WTC11 (cell line): ENCODE results near the gene FBXO24. TPM values are rescaled to one million over a fixed set of nuclear protein-coding genes. Genes with fewer than 3 reads are reported as not detected.
A peak's percentile ranks its signal among the peaks of the same experiment; 100 is the strongest.

ENCODE experiments used
- ATF1 ChIP-seq: sonication (generic); formaldehyde crosslinking; IDR thresholded peaks from 2 replicates; pipeline ENCODE4 v1.8.1; 2023; ENCODE audit warnings: mild to moderate bottlenecking, moderate library complexity, missing genetic modification reagents
- ELF4 ChIP-seq: sonication (generic); formaldehyde crosslinking; IDR thresholded peaks from 2 replicates; pipeline ENCODE4 v1.8.1; 2022; ENCODE audit warnings: low read depth, mild to moderate bottlenecking, moderate library complexity, missing genetic modification reagents
- FOXK1 ChIP-seq: sonication (generic); formaldehyde crosslinking; IDR thresholded peaks from 2 replicates; pipeline ENCODE4 v1.8.0; 2022; ENCODE audit warnings: mild to moderate bottlenecking, moderate library complexity, missing genetic modification reagents
- GABPB1 ChIP-seq: sonication (generic); formaldehyde crosslinking; IDR thresholded peaks from 2 replicates; pipeline ENCODE4 v1.8.1; 2023; ENCODE audit warnings: mild to moderate bottlenecking, missing genetic modification reagents
- JUN ChIP-seq: sonication (generic); formaldehyde crosslinking; IDR thresholded peaks from 2 replicates; pipeline ENCODE4 v1.8.0; 2023; ENCODE audit warnings: mild to moderate bottlenecking, missing genetic modification reagents
- MXD4 ChIP-seq: fragments of 250-450 bp; sonication (Bioruptor Pico); IDR thresholded peaks from 2 replicates; pipeline ENCODE4 v1.8.0; 2021; ENCODE audit warnings: mild to moderate bottlenecking, moderate library complexity, borderline replicate concordance
- NFE2L1 ChIP-seq: sonication (generic); formaldehyde crosslinking; IDR thresholded peaks from 2 replicates; pipeline ENCODE4 v1.8.1; 2023; ENCODE audit warnings: missing genetic modification reagents
- NR1H2 ChIP-seq: sonication (generic); formaldehyde crosslinking; IDR thresholded peaks from 2 replicates; pipeline ENCODE4 v1.9.0; 2021; ENCODE audit warnings: mild to moderate bottlenecking, moderate library complexity, missing genetic modification reagents
- OVOL2 ChIP-seq: fragments of 250-450 bp; sonication (Bioruptor Pico); IDR thresholded peaks from 2 replicates; pipeline ENCODE4 v1.9.0; 2021; ENCODE audit warnings: mild to moderate bottlenecking, borderline replicate concordance
- SMAD3 ChIP-seq: sonication (generic); formaldehyde crosslinking; IDR thresholded peaks from 2 replicates; pipeline ENCODE4 v1.8.0; 2022; ENCODE audit warnings: missing genetic modification reagents, mild to moderate bottlenecking, borderline replicate concordance
- TCF7 ChIP-seq: sonication (generic); formaldehyde crosslinking; IDR thresholded peaks from 2 replicates; pipeline ENCODE4 v1.8.0; 2022; ENCODE audit warnings: mild to moderate bottlenecking, low read depth, missing genetic modification reagents, moderate library complexity
- ZBTB21 ChIP-seq: sonication (generic); formaldehyde crosslinking; IDR thresholded peaks from 2 replicates; pipeline ENCODE4 v1.8.1; 2023; ENCODE audit warnings: mild to moderate bottlenecking, missing genetic modification reagents, borderline replicate concordance
- ZNF232 ChIP-seq: sonication (generic); formaldehyde crosslinking; IDR thresholded peaks from 2 replicates; pipeline ENCODE4 v1.8.0; 2022; ENCODE audit warnings: mild to moderate bottlenecking, missing genetic modification reagents
- ZNF317 ChIP-seq: sonication (generic); formaldehyde crosslinking; IDR thresholded peaks from 2 replicates; pipeline ENCODE4 v1.8.1; 2023; ENCODE audit warnings: low read depth, mild to moderate bottlenecking, moderate library complexity, missing genetic modification reagents, borderline replicate concordance
- ZNF416 ChIP-seq: fragments of 250-450 bp; sonication (Bioruptor Pico); IDR thresholded peaks from 2 replicates; pipeline ENCODE4 v1.9.0; 2021; ENCODE audit warnings: mild to moderate bottlenecking, inconsistent platforms
- ZNF423 ChIP-seq: fragments of 250-450 bp; sonication (Bioruptor Pico); IDR thresholded peaks from 2 replicates; pipeline ENCODE4 v2.1.2; 2022; ENCODE audit warnings: mild to moderate bottlenecking, moderate library complexity
- total RNA-seq: library from RNA; stranded (reverse); gene quantifications from 3 replicates; pipeline ENCODE4 v1.2.3, GENCODE V29; 2021
- TF ChIP-seq, protein P1 (sequence below): fragments of 250-450 bp; sonication (Bioruptor Pico); conservative IDR thresholded peaks from 2 replicates; pipeline ENCODE4 v1.9.0; 2021; ENCODE audit warnings: mild to moderate bottlenecking
- TF ChIP-seq, protein P2 (sequence below): sonication (generic); formaldehyde crosslinking; IDR thresholded peaks from 2 replicates; pipeline ENCODE4 v1.8.1; 2023; ENCODE audit warnings: mild to moderate bottlenecking, missing genetic modification reagents, moderate library complexity
- TF ChIP-seq, protein P3 (sequence below): fragments of 250-450 bp; sonication (Bioruptor Pico); IDR thresholded peaks from 2 replicates; pipeline ENCODE4 v1.9.0; 2021; ENCODE audit warnings: mild to moderate bottlenecking
- TF ChIP-seq, protein P4 (sequence below): sonication (generic); formaldehyde crosslinking; IDR thresholded peaks from 2 replicates; pipeline ENCODE4 v1.8.1; 2022; ENCODE audit warnings: low read depth, mild to moderate bottlenecking, moderate library complexity, missing genetic modification reagents, borderline replicate concordance
- TF ChIP-seq, protein P5 (sequence below): sonication (generic); formaldehyde crosslinking; IDR thresholded peaks from 2 replicates; pipeline ENCODE4 v1.8.1; 2023; ENCODE audit warnings: mild to moderate bottlenecking, moderate library complexity, missing genetic modification reagents
- TF ChIP-seq, protein P6 (sequence below): sonication (generic); formaldehyde crosslinking; IDR thresholded peaks from 2 replicates; pipeline ENCODE4 v1.8.0; 2023; ENCODE audit warnings: mild to moderate bottlenecking, missing genetic modification reagents
- TF ChIP-seq, protein P7 (sequence below): sonication (generic); formaldehyde crosslinking; IDR thresholded peaks from 2 replicates; pipeline ENCODE4 v1.8.0; 2022; ENCODE audit warnings: mild to moderate bottlenecking, missing genetic modification reagents
- TF ChIP-seq, protein P8 (sequence below): sonication (generic); formaldehyde crosslinking; conservative IDR thresholded peaks from 2 replicates; pipeline ENCODE4 v1.8.1; 2023; ENCODE audit warnings: mild to moderate bottlenecking, low read depth, missing genetic modification reagents, moderate library complexity

The FBXO24 gene
- total RNA-seq, 1 experiment from 2014 or later = 0.70 TPM

DNA sequence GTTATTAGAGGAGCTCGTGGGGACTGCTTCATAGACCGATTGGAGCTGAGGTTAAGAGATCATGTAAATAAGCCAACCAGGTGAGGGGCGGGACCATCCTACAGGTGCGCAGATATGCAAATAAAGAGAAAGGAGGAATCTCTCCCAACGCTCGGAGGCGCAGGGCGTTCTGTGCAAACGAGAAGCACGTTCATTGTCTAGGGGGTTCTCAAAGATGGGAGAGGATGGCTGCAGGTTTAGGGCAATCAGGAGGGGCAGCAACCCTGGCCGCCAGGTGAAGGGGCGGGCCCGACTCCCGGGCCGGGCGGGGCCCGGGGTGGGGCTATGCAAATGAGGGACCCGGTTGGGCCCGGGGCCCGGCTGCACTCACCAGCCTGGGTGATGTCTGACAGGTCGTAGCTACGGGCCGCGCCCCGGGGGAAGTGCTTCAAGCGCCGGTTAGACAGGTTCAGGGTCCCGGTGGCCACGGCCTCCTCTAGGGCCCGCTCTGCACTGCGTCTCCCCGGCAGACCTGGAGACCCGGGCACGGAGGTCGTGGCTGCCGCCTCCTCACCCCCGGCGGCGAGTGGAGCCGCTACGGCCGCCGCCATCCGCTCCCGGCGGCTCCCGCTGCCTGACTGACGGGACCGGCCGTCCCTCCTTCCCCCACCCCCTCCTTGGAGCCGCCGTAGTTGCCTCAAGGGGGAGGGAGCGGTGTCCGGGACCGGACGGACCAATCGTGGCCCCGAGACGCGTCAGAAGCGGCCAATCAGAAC lies 440 bp upstream of the FBXO24 start, which contains the start of gene LRCH4 (continued):
- TF ChIP-seq, protein P1, sequence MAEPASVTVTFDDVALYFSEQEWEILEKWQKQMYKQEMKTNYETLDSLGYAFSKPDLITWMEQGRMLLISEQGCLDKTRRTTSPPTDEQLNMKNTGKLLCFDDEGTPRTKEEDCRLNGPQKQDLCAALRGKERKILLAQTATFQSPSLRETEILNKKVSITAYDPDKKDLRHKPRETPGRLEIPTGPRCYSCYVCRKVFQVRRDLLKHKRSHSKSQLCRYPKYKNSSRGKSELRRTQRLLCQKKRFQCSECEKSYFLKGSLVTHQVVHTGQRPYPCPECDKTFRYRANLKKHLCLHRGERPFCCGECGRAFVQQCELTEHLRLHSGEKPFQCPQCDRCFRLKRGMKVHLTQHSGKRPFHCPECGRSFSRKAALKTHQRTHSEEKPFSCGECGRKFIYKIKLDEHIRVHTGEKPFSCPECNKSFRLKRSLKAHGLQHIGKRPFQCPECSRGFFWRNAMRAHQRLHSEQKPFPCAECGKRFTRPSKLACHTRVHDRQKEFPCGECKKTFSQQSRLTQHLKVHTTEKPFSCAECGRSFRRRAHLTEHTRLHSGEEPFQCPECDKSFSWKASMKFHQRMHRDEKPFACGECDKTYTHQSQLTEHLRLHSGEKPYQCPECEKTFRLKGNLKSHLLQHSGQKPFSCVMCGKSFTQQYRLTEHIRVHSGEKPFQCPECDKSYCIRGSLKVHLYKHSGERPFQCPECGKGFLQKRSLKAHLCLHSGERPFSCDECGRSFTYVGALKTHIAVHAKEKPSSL (CRISPR knock-in tag) = no peak
- TF ChIP-seq, protein P2, sequence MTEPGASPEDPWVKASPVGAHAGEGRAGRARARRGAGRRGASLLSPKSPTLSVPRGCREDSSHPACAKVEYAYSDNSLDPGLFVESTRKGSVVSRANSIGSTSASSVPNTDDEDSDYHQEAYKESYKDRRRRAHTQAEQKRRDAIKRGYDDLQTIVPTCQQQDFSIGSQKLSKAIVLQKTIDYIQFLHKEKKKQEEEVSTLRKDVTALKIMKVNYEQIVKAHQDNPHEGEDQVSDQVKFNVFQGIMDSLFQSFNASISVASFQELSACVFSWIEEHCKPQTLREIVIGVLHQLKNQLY (CRISPR knock-in tag) = no peak
- TF ChIP-seq ZBTB21 (CRISPR knock-in tag) (no peak), MXD4 (CRISPR knock-in tag) (no peak), NFE2L1 (CRISPR knock-in tag) (no peak), ELF4 (CRISPR knock-in tag) (0 out of 2 replicates have a peak, but pooled peaks have one; percentile 31), ZNF423 (CRISPR knock-in tag) (no peak), NR1H2 (no peak), TCF7 (CRISPR knock-in tag) (0 out of 2 replicates have a peak, but pooled peaks have one; percentile 27), SMAD3 (CRISPR knock-in tag) (no peak), OVOL2 (CRISPR knock-in tag) (no peak), ZNF317 (CRISPR knock-in tag) (0 out of 2 replicates have a peak, but pooled peaks have one; percentile 41), JUN (CRISPR knock-in tag) (peak; percentile 81; the same call in 1 of the 2 replicates), FOXK1 (CRISPR knock-in tag) (peak; percentile 75; the same call in 1 of the 2 replicates), ZNF232 (0 out of 2 replicates have a peak, but pooled peaks have one; percentile 18), GABPB1 (CRISPR knock-in tag) (peak; percentile 73; the same call in 1 of the 2 replicates), ZNF416 (CRISPR knock-in tag) (peak; percentile 87; the same call in 1 of the 2 replicates), ATF1 (CRISPR knock-in tag) (0 out of 2 replicates have a peak, but pooled peaks have one; percentile 61)
- TF ChIP-seq, protein P3, sequence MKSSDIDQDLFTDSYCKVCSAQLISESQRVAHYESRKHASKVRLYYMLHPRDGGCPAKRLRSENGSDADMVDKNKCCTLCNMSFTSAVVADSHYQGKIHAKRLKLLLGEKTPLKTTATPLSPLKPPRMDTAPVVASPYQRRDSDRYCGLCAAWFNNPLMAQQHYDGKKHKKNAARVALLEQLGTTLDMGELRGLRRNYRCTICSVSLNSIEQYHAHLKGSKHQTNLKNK (CRISPR knock-in tag) = peak; percentile 77; the same call in 1 of the 2 replicates
- TF ChIP-seq, protein P4, sequence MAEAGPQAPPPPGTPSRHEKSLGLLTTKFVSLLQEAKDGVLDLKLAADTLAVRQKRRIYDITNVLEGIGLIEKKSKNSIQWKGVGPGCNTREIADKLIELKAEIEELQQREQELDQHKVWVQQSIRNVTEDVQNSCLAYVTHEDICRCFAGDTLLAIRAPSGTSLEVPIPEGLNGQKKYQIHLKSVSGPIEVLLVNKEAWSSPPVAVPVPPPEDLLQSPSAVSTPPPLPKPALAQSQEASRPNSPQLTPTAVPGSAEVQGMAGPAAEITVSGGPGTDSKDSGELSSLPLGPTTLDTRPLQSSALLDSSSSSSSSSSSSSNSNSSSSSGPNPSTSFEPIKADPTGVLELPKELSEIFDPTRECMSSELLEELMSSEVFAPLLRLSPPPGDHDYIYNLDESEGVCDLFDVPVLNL (CRISPR knock-in tag) = no peak
- TF ChIP-seq, protein P5, sequence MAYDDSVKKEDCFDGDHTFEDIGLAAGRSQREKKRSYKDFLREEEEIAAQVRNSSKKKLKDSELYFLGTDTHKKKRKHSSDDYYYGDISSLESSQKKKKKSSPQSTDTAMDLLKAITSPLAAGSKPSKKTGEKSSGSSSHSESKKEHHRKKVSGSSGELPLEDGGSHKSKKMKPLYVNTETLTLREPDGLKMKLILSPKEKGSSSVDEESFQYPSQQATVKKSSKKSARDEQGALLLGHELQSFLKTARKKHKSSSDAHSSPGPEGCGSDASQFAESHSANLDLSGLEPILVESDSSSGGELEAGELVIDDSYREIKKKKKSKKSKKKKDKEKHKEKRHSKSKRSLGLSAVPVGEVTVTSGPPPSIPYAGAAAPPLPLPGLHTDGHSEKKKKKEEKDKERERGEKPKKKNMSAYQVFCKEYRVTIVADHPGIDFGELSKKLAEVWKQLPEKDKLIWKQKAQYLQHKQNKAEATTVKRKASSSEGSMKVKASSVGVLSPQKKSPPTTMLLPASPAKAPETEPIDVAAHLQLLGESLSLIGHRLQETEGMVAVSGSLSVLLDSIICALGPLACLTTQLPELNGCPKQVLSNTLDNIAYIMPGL (CRISPR knock-in tag) = peak; percentile 82; the same call in 1 of the 2 replicates
- TF ChIP-seq, protein P6, sequence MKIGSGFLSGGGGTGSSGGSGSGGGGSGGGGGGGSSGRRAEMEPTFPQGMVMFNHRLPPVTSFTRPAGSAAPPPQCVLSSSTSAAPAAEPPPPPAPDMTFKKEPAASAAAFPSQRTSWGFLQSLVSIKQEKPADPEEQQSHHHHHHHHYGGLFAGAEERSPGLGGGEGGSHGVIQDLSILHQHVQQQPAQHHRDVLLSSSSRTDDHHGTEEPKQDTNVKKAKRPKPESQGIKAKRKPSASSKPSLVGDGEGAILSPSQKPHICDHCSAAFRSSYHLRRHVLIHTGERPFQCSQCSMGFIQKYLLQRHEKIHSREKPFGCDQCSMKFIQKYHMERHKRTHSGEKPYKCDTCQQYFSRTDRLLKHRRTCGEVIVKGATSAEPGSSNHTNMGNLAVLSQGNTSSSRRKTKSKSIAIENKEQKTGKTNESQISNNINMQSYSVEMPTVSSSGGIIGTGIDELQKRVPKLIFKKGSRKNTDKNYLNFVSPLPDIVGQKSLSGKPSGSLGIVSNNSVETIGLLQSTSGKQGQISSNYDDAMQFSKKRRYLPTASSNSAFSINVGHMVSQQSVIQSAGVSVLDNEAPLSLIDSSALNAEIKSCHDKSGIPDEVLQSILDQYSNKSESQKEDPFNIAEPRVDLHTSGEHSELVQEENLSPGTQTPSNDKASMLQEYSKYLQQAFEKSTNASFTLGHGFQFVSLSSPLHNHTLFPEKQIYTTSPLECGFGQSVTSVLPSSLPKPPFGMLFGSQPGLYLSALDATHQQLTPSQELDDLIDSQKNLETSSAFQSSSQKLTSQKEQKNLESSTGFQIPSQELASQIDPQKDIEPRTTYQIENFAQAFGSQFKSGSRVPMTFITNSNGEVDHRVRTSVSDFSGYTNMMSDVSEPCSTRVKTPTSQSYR (CRISPR knock-in tag) = peak; percentile 99
- TF ChIP-seq, protein P7, sequence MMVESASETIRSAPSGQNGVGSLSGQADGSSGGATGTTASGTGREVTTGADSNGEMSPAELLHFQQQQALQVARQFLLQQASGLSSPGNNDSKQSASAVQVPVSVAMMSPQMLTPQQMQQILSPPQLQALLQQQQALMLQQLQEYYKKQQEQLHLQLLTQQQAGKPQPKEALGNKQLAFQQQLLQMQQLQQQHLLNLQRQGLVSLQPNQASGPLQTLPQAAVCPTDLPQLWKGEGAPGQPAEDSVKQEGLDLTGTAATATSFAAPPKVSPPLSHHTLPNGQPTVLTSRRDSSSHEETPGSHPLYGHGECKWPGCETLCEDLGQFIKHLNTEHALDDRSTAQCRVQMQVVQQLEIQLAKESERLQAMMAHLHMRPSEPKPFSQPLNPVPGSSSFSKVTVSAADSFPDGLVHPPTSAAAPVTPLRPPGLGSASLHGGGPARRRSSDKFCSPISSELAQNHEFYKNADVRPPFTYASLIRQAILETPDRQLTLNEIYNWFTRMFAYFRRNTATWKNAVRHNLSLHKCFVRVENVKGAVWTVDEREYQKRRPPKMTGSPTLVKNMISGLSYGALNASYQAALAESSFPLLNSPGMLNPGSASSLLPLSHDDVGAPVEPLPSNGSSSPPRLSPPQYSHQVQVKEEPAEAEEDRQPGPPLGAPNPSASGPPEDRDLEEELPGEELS (CRISPR knock-in tag) = 0 out of 2 replicates have a peak, but pooled peaks have one; percentile 37
- TF ChIP-seq, protein P8, sequence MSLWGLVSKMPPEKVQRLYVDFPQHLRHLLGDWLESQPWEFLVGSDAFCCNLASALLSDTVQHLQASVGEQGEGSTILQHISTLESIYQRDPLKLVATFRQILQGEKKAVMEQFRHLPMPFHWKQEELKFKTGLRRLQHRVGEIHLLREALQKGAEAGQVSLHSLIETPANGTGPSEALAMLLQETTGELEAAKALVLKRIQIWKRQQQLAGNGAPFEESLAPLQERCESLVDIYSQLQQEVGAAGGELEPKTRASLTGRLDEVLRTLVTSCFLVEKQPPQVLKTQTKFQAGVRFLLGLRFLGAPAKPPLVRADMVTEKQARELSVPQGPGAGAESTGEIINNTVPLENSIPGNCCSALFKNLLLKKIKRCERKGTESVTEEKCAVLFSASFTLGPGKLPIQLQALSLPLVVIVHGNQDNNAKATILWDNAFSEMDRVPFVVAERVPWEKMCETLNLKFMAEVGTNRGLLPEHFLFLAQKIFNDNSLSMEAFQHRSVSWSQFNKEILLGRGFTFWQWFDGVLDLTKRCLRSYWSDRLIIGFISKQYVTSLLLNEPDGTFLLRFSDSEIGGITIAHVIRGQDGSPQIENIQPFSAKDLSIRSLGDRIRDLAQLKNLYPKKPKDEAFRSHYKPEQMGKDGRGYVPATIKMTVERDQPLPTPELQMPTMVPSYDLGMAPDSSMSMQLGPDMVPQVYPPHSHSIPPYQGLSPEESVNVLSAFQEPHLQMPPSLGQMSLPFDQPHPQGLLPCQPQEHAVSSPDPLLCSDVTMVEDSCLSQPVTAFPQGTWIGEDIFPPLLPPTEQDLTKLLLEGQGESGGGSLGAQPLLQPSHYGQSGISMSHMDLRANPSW (CRISPR knock-in tag) = no peak
